Stimulated activated CD4-positive, alpha-beta T cell treated with anti-CD3 and anti-CD28 coated beads, Interleukin-12 subunit alpha, Interleukin-12 subunit beta, amount 100 ng/mL, for 48 hours (primary cell): ENCODE measurements around the gene UQCRQ.

Source experiments
- DNase-seq, 3 donors: peaks; one replicate each; pipeline ENCODE4 v3.0.0-alpha.2; 2020; ENCODE audit warnings: low read depth in 2 of 3, low spot score in 1 of 3

Gene UQCRQ

DNA sequence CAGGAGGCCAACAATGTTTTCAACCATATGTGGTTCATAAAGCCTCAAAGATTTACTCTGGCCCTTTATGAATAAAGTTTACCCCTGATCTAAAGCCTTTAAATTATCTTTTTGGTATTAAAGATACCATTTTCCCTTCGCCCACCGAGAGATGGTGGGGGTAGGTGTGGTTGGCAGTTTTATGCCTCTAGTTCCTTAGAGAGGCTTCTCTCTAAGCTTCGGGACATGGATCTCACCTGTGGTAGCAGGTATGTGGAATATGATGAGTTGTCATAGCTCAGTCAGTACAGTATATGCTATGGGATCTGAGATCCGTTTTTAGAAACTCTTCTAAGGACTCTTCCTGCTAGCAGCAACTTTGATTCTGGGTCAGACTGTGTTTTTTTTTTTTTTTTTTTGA is 2.3 kb downstream of the UQCRQ start:
- no peak for DNase-seq

DNA sequence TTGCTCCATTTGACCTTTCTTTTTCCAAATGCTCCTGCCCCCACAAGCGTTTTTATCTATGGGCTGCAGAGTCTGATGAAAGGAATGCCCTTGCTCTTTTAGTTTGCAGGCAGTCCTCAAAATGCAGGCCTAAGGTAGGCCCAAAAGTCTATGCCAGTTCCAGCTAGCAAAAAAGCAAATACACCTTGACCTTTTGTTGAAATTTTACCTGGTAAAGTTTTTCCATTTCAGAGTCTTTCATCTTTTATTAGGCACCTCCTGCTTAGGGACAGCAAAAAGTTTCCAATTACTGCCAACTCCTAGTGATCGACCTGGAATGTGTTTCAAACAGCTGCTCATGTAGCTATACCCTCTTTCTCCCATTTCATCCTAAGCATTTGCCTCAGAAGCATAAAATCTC is 4.4 kb downstream of the UQCRQ start:
- DNase-seq = no peak

DNA sequence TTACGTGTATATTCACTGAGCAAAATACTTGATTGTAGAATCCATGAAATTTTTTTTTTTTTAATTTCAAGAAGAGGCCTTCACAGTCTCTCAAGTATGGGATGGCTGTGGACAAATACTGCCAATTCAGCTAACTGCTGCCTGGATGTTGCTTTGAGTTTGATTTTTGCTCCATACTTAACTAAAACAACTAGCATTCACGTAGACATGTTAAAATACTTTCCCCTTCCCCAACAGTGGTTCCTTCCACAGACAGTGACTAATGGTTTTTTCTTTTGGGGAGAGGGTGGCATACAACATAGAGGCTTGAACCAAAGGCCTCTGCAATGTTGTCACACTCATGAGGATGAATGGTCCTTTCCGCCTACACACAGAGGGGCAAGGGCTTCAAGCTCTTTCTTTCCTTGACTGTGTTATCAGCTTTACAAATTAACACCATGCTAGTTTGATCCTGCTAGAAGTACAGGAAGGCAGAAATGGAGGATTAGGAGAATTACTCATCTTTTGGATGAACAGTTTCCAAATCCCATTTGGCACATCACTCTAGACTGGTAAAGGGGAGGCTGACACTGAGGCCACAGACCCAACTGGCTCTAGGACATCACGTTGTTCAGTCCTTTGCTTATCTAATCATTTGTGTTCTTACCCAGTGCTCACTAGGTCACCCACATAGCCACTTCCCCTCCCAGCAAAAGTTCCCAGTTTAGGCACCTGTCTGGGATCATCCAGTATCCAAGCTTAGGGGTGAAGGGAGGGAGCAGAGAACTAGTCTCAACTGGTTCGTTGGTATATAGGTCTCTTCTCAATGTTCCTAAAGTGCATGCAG is 5.2 kb downstream of the UQCRQ start:
- no peak for DNase-seq

DNA sequence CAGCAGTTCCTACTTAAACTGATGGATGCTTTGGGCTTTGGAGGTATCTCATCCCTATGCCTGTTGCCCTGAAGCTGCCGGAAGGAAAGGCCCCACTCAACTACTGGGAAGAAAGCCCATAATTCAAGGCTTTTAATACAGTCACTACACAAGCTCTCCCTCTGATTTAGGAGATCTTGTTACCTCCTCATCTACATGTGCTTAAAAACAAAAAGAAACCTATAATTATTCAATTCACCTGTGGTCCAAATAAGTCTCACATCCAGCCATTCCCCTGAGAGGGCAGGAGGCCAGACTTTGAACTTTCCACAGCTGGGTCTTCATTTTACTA is 6.3 kb downstream of the UQCRQ start:
- DNase-seq = no peak

DNA sequence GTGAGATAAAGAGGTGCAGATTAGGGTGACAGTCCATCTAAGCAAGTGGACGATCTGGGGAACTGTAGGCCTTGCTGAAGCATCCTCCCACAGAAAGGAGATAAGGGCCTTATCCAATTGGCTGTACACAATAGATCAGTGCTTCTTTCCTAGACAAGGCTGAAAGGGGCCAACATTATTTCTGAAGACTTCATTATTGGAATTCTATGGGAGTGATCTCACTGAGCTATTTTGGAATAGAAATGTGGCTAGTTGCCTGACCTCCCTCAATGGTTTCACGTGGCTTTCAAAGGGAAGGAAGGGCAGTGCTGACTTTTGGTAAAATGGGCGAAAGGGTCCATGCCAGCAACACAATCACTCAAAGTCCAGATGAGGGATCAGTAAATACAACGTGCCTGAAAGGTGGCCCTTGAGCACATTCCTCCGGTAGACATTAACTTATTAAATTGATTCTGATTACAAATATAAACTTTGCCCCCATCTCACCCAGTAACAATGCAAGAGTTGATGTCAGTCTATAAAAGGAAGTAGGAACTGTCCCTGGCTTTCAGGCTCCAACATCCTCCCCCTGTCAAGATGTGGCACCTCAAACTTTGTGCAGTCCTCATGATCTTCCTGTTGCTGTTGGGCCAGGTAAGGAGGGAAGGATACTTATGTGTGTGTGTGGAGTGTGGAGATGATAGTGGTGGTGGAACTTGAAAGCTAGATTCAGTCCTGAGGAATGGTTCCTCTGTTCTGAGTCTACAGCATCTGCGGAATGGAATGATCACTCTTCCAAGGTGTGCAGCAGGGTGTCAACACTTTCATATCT is 6.9 kb downstream of the UQCRQ start, which contains the start of gene LEAP2:
LEAP2 (plus strand) TSS at position 550 of the 811 bp plus-strand sequence; CDS start at position 577, 27 bp downstream.
- no peak for DNase-seq

DNA sequence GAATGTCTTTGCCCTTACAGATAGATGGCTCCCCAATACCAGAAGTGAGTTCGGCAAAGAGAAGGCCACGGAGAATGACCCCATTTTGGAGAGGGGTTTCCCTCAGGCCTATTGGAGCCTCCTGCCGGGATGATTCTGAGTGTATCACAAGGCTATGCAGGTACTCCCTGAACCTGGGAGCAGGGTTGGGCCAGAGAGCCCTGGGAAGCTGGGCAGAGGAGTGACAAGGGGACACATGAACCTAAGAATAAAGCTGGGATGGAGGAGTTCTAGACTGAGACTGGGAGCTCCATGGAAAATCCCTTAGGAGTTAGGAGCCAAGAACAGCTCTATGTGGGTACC is 7.5 kb downstream of the UQCRQ start:
- DNase-seq = no peak

- DNase-seq = no peak
Observed at GRCh38 chr5:132876020-132876759, 9.7 kb downstream of the UQCRQ start.

- DNase-seq = no peak
Observed at GRCh38 chr5:132877466-132877865, 11.0 kb downstream of the UQCRQ start.

GRCh38 chr5:132877938-132878337 is 11.5 kb downstream of the UQCRQ start:
- no peak for DNase-seq

DNA sequence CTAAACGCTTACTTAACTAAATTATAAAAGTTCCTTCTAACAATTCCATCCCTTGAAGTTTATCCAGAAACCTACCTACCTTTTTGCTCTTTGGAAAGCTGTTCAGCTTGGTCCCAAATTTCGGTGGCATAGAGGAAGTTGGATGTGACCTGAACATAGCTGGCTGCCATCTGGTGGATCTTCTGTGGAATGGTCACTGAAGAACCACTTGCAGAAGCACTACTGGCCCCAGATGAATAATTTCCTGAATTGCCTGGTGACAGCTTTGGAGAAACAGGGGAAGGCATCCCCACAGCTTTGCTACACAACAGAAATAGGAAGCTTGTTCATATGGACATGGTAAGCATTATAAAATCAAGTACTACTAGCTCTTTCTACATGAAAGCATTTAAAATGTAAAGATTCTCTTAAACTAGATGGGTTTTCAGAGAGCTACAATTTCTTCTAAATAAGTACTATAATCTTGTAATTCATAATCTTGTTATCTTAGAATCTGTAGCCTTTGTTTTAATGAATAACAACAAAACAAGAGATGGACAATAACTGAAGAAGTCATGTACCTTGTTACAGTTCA is 16.9 kb downstream of the UQCRQ start:
- no peak for DNase-seq

- no peak for DNase-seq
Observed at GRCh38 chr5:132884548-132884947, 18.1 kb downstream of the UQCRQ start.

DNA sequence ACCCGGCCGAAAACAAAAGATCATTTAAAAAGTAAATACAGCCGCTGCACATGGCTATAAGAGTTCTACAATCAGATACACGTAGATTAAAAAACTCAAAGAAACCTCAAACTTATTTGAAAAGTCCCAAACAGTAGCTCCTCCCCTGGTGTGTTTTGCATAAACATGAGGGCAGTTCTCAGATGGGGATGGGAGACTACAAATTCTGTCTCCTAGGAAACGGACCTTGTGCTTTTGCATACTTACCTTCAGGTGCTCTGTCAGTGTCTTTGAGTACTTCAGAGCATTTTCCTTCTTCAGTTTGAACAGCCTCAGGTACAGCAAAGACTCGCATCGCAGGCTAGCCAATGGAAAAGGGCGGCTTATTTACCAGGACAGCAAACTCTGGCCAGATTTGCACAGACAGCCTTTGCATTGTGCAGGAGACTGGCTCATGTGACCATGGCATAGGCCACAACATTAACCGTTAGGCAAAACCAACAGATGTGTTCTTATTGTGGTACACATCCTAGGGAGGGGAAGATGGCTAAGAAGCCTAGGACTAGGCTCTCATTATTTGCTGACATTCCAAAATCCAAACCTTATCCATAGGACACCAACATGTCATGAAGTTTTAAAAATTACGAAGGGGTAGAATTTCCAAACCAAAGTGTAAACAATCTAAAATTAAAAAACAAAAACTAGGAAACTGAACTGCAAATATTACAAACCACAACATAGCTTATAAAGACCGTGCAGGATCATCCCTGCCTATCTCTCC is 19.8 kb downstream of the UQCRQ start:
- no peak for DNase-seq

DNA sequence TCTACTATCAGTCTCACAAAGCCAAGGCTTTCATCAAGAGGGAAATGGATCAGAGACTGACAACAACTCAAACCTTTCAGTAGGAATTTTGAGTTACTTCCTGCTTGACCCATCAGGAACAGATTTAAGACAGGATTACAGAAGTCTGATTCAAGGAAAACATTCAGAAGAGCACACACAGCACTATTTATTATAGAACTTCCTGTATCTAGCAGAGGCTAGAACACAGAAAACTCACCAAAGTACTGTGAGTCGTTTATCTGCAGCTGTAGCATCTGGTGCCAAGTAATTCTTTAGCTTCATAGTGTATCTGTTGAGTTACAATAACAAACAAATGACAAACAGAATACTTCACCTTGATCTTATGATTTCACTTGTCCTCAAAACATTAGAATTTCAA is 20.8 kb downstream of the UQCRQ start:
- no peak for DNase-seq

DNA sequence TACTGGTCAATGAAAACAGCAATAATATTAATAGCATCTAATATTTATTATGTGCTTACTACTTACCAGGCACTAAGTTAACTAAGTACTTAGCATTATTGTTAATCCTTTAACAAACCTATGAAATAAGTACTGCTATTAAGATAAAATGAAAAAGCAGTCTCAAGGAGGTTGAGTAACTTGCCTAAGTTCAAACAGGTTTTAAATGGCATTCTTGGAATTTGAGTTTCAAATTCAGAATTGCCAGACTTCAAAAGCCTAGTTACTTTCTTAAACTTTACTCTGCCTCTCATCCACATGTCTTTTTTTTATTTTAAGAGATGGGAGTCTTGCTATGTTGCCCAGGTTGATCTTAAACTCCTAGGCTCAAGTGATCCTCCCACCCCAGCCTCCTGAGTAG is 23.1 kb downstream of the UQCRQ start:
- DNase-seq = no peak

- DNase-seq = no peak
Observed at GRCh38 chr5:132890817-132891216, 24.4 kb downstream of the UQCRQ start.

DNA sequence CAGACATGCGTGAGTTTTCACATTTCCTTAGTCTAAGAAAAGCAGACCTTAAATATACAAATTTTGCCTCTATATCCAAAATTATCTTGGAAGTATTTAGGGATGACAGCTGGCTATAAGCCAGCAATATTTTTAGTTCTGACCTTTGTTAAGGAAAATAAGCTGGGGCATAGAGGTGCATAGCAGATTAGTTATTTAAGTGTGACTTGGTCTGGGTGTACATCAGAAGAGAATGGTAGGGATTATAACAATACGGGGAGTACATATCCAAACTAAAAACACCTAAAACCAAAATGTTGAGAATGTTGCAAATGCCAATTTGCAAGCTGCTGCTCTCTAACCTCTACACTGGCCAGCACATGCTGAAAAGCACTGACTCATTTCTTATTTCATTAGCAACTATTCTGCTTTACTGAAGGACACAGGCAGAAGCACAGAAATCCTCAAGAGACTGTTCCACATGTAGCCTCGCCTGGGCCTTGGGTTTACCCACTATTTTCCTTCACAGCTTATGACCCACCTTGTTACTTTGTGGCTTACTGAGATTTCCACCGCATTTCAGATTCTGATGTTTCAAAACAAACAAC is 29.4 kb downstream of the UQCRQ start:
- no peak for DNase-seq

DNA sequence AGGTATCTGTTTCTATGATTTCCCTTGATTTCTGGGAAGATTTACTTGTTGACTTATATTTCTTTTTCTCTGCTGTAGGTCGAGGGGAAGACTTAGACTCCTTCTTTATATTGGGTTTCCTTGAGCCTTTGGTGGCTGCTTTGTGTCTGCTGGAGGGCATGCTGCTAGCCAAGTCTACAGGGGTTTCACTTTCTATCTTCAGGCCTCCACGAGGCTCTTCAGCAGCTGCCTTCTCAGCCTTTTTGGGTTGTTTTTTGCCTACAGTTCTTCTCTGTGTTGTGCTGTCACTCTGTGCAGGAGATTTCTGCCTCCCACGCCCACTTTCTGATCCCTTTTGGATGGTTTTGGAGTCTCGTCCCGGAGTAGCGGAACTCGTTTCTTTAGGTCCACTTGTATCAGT is 30.2 kb downstream of the UQCRQ start:
- no peak for DNase-seq

DNA sequence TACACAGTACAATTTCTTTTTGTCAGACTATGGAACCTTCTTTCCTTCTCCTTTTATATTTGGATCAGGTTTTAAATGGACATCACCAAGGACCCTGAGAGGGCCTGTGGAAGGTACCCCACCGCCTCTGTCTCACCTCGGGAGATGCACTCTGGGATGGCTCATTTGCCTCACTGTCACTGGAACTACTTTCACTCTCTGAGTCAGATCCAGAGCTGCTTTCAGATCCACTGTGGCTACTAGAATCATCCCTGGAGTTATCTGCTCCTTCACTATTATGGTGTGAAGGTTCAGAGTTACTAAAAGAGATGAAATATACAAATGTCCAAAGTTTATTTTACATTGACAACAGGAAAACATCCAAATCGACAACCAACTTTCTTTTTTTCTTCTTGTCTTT is 31.7 kb downstream of the UQCRQ start:
- no peak for DNase-seq

GRCh38 chr5:132901036-132901435 is 34.6 kb downstream of the UQCRQ start:
- DNase-seq = no peak

DNA sequence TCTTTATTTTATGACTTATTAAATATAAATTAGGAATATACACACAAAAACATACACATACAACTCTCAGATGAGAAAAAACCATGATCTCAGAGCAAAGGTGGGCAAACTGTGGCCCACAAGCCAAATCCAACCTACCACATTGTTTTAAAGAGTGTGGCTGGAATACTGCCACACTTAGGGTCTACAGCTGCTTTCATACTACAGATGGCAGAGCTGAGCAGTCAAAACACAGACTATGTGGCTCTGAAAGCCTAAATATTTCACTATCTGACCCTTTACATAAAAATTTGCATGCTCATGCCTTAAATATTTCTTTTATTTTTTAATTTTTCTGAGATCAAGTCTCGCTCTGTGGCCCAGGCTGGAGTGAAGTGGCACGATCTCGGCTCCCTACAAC is 35.3 kb downstream of the UQCRQ start:
- no peak for DNase-seq

- no peak for DNase-seq
Observed at GRCh38 chr5:132905938-132906337, 39.5 kb downstream of the UQCRQ start.
